DND-41 (cell line): ENCODE data around the gene CUBN.

Experiments used
- EZH2 ChIP-seq: IDR thresholded peaks from 3 replicates; pipeline ENCODE4 v1.6.1; 2012; ENCODE audit warnings: borderline replicate concordance, low read depth, mild to moderate bottlenecking, moderate library complexity, low read length, inconsistent platforms; ENCODE audit not compliant: severe bottlenecking
- TF ChIP-seq, protein P1 (sequence below): IDR thresholded peaks from 2 replicates; pipeline ENCODE4 v1.5.1; 2012; ENCODE audit warnings: borderline replicate concordance, low read length, moderate library complexity, mild to moderate bottlenecking; ENCODE audit not compliant: poor library complexity, severe bottlenecking; ENCODE audit errors: extremely low read depth

DNA sequence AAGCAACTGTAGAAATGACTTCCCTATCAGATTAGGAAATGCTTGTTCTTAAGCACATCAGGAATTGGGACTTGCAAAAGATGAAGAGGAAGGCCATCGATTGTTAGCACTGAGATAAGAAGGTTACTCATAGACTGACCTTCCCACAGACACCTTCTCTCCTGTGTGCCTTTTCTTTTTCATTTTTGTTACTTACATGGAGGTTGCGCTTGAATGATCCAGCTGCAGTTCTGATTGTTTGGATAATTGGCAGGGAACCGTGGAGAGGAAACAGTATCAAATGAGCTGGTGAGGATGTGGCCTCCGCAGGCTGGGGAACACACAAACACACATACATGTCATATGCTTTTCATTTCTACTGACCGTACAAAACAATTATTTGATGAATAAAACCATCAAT, 177.5 kb downstream of the CUBN start:
- TF ChIP-seq, protein P1, sequence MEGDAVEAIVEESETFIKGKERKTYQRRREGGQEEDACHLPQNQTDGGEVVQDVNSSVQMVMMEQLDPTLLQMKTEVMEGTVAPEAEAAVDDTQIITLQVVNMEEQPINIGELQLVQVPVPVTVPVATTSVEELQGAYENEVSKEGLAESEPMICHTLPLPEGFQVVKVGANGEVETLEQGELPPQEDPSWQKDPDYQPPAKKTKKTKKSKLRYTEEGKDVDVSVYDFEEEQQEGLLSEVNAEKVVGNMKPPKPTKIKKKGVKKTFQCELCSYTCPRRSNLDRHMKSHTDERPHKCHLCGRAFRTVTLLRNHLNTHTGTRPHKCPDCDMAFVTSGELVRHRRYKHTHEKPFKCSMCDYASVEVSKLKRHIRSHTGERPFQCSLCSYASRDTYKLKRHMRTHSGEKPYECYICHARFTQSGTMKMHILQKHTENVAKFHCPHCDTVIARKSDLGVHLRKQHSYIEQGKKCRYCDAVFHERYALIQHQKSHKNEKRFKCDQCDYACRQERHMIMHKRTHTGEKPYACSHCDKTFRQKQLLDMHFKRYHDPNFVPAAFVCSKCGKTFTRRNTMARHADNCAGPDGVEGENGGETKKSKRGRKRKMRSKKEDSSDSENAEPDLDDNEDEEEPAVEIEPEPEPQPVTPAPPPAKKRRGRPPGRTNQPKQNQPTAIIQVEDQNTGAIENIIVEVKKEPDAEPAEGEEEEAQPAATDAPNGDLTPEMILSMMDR = no peak
- TF ChIP-seq EZH2 = no peak
